ENCODE results near the gene GPR83.

GPR83 gene

GRCh38 chr11:94332814-94333213, 68.4 kb downstream of the GPR83 start:
- Histone ChIP-seq H3K27ac (ENCODE audit: low read depth, low read length) (no peak overlapping the region), H3F3A (ENCODE audit: control insufficient read depth, insufficient read depth) (no peaks in the 10 kb centered on the region), H4K20me1 (ENCODE audit: control insufficient read depth, insufficient read depth, low read depth, low read length) (no peaks in the 10 kb centered on the region), H3K79me2 (ENCODE audit: control insufficient read depth, low read length) (no peaks in the 10 kb centered on the region), H3K4me3 (ENCODE audit: low read length) (no peak overlapping the region), H3K4me2 (ENCODE audit: low read length) (no peak overlapping the region), H3K9me3 (ENCODE audit: control insufficient read depth, insufficient read depth, low read length) (no peaks in the 10 kb centered on the region), H3K36me3 (ENCODE audit: control insufficient read depth, low read length) (no peaks in the 10 kb centered on the region), H3K9me2 (replicated peaks; ENCODE audit: control insufficient read depth, low read length) (no peaks in the 10 kb centered on the region), H3K27me3 (ENCODE audit: control insufficient read depth, low read length) (no peaks in the 10 kb centered on the region), H3K4me1 (ENCODE audit: control insufficient read depth, low read length) (no peaks in the 10 kb centered on the region)
- TF ChIP-seq EZH2phosphoT487 (IDR thresholded peaks at IDR 0.05; ENCODE audit: borderline replicate concordance, low read length) = no peak
- TF ChIP-seq, protein P1, sequence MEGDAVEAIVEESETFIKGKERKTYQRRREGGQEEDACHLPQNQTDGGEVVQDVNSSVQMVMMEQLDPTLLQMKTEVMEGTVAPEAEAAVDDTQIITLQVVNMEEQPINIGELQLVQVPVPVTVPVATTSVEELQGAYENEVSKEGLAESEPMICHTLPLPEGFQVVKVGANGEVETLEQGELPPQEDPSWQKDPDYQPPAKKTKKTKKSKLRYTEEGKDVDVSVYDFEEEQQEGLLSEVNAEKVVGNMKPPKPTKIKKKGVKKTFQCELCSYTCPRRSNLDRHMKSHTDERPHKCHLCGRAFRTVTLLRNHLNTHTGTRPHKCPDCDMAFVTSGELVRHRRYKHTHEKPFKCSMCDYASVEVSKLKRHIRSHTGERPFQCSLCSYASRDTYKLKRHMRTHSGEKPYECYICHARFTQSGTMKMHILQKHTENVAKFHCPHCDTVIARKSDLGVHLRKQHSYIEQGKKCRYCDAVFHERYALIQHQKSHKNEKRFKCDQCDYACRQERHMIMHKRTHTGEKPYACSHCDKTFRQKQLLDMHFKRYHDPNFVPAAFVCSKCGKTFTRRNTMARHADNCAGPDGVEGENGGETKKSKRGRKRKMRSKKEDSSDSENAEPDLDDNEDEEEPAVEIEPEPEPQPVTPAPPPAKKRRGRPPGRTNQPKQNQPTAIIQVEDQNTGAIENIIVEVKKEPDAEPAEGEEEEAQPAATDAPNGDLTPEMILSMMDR (IDR thresholded peaks at IDR 0.05; ENCODE audit: low read depth, low read length, poor library complexity, severe bottlenecking) = no peak

DNA sequence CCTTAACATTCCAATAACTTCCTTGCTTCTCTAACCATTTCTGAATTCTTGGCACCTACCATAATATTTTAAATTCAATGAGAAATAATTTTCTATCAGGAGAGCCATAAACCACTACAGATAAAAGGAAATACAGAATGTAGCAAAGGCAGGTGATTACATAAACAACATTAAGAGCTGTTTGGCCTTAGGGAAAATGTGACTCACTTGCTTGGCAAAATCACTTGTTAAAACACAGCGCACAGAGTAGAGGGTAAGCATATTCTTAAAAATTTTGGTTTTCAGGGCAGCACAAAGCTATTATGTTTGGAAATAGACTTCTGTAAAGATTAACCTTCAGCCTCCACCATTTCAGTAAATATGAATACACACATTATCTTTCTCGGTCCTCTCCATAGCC, 70.4 kb downstream of the GPR83 start:
- Histone ChIP-seq H3K9me3 (ENCODE audit: control insufficient read depth, insufficient read depth, low read length) (no peaks in the 10 kb centered on the region), H3K79me2 (ENCODE audit: control insufficient read depth, low read length) (no peaks in the 10 kb centered on the region), H3K27me3 (ENCODE audit: control insufficient read depth, low read length) (no peaks in the 10 kb centered on the region), H3K36me3 (ENCODE audit: control insufficient read depth, low read length) (no peaks in the 10 kb centered on the region), H3F3A (ENCODE audit: control insufficient read depth, insufficient read depth) (no peaks in the 10 kb centered on the region), H3K27ac (ENCODE audit: low read depth, low read length) (no peak overlapping the region), H3K4me2 (ENCODE audit: low read length) (no peak overlapping the region), H3K4me3 (ENCODE audit: low read length) (no peak overlapping the region), H3K4me1 (ENCODE audit: control insufficient read depth, low read length) (no peaks in the 10 kb centered on the region), H3K9me2 (replicated peaks; ENCODE audit: control insufficient read depth, low read length) (no peaks in the 10 kb centered on the region), H4K20me1 (ENCODE audit: control insufficient read depth, insufficient read depth, low read depth, low read length) (no peaks in the 10 kb centered on the region)
- TF ChIP-seq, protein P1 (IDR thresholded peaks at IDR 0.05; ENCODE audit: low read depth, low read length, poor library complexity, severe bottlenecking) = no peak
- TF ChIP-seq EZH2phosphoT487 (IDR thresholded peaks at IDR 0.05; ENCODE audit: borderline replicate concordance, low read length) = no peak

- H3K9me2 ChIP-seq (replicated peaks; ENCODE audit: control insufficient read depth, low read length) = no peaks in the 10 kb centered on the region
- no peaks in the 10 kb centered on the region for H3F3A ChIP-seq (ENCODE audit: control insufficient read depth, insufficient read depth)
- no peak overlapping the region for H3K4me2 ChIP-seq (ENCODE audit: low read length)
- no peak overlapping the region for H3K27ac ChIP-seq (ENCODE audit: low read depth, low read length)
- H3K4me3 ChIP-seq (ENCODE audit: low read length) = no peak overlapping the region
- no peaks in the 10 kb centered on the region for H3K36me3 ChIP-seq (ENCODE audit: control insufficient read depth, low read length)
- H3K79me2 ChIP-seq (ENCODE audit: control insufficient read depth, low read length) = no peaks in the 10 kb centered on the region
- no peaks in the 10 kb centered on the region for H3K9me3 ChIP-seq (ENCODE audit: control insufficient read depth, insufficient read depth, low read length)
- TF ChIP-seq EZH2phosphoT487 (IDR thresholded peaks at IDR 0.05; ENCODE audit: borderline replicate concordance, low read length) = no peak
- TF ChIP-seq, protein P1 (IDR thresholded peaks at IDR 0.05; ENCODE audit: low read depth, low read length, poor library complexity, severe bottlenecking) = no peak
- H3K27me3 ChIP-seq (ENCODE audit: control insufficient read depth, low read length) = no peaks in the 10 kb centered on the region
- H4K20me1 ChIP-seq (ENCODE audit: control insufficient read depth, insufficient read depth, low read depth, low read length) = no peaks in the 10 kb centered on the region
- no peaks in the 10 kb centered on the region for H3K4me1 ChIP-seq (ENCODE audit: control insufficient read depth, low read length)
These were observed 71.7 kb downstream of the GPR83 start for GRCh38 chr11:94329501-94329900.

Measured in DOHH2 (cell line).